NB4 (cell line): Measurements from ENCODE around the gene HS3ST1.
A peak's percentile ranks its signal among the peaks of the same experiment; 100 is the strongest.

ENCODE experiments used
- DNase-seq: peaks from one replicate; pipeline ENCODE4 v3.0.0; 2010; ENCODE audit warnings: low read depth
- H3K4me3 ChIP-seq: one replicate; pipeline ENCODE4 v1.5.1; 2011; ENCODE audit warnings: mild to moderate bottlenecking, low read depth, low read length, moderate library complexity
- MYC ChIP-seq: IDR thresholded peaks from 2 replicates; pipeline ENCODE4 v1.6.1; 2011; ENCODE audit warnings: low read depth, low read length
- POLR2A ChIP-seq: IDR thresholded peaks from 2 replicates; pipeline ENCODE4 v1.6.1; 2011; ENCODE audit warnings: mild to moderate bottlenecking; ENCODE audit not compliant: insufficient read length; ENCODE audit errors: extremely low read depth
- TF ChIP-seq, protein P1 (sequence below): IDR thresholded peaks from 2 replicates; pipeline ENCODE4 v1.6.1; 2011; ENCODE audit warnings: low read depth, low read length
- TF ChIP-seq, protein P2 (sequence below): IDR thresholded peaks from one replicate; pipeline ENCODE4 v1.5.1; 2012; ENCODE audit warnings: low read depth, low read length

The HS3ST1 gene

DNA sequence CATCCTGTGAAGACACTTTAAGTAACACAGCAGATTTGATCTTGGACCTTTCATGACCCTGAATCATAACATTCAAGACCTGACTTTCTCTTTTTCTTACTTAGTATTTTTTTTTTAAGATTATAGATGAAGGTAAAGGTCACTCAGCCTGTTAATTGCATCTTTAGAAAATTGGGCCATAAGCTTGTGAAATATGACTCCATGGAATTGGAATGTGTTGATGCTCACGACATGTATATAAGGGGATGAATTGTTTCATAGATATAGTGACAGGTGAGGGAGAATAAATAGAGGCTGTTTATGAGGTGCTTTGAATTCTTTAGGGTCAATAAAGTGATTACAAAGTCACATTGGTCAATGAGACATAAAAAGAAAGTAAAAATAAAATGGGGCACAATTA is 27.7 kb upstream of the HS3ST1 start:
- H3K4me3 ChIP-seq, result no peak overlapping the region
- DNase-seq, result no peak
- TF ChIP-seq, protein P1, sequence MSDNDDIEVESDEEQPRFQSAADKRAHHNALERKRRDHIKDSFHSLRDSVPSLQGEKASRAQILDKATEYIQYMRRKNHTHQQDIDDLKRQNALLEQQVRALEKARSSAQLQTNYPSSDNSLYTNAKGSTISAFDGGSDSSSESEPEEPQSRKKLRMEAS, result no peak
- TF ChIP-seq, protein P2, sequence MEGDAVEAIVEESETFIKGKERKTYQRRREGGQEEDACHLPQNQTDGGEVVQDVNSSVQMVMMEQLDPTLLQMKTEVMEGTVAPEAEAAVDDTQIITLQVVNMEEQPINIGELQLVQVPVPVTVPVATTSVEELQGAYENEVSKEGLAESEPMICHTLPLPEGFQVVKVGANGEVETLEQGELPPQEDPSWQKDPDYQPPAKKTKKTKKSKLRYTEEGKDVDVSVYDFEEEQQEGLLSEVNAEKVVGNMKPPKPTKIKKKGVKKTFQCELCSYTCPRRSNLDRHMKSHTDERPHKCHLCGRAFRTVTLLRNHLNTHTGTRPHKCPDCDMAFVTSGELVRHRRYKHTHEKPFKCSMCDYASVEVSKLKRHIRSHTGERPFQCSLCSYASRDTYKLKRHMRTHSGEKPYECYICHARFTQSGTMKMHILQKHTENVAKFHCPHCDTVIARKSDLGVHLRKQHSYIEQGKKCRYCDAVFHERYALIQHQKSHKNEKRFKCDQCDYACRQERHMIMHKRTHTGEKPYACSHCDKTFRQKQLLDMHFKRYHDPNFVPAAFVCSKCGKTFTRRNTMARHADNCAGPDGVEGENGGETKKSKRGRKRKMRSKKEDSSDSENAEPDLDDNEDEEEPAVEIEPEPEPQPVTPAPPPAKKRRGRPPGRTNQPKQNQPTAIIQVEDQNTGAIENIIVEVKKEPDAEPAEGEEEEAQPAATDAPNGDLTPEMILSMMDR, result no peak
- TF ChIP-seq POLR2A (no peak), MYC (no peak)

DNA sequence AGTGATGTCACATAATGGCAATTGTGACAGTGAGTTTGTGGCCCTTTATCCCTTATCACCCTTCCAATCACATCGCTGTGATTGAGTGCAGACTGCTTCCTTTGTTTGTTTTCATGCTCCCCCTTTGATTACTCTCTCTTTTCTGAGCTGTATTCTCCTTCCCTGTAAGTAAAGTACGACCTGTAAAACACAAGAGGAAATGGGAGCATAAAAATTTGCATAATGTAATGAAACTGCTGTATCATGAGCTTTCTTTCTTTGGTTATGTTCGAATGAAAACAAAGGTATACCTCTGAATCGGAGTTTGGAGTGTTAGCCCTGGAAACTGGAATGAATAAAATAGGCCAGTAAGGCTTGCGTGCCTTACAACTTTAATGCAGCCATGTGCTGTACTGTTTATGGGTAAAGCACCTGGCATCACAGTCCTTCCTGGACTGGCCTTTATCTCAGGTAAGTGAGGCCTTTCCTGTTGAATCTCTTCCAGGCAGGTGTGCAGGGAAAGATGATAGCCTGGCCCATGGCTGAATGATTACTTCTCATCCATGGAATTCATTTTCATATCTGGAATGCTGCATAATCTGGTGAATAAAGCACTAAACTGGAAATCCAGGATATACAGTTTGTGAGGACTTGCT is 26.6 kb upstream of the HS3ST1 start:
- H3K4me3 ChIP-seq, result no peak overlapping the region
- TF ChIP-seq MYC (no peak), POLR2A (no peak)
- TF ChIP-seq, protein P1, result no peak
- TF ChIP-seq, protein P2, result no peak
- no peak for DNase-seq

DNA sequence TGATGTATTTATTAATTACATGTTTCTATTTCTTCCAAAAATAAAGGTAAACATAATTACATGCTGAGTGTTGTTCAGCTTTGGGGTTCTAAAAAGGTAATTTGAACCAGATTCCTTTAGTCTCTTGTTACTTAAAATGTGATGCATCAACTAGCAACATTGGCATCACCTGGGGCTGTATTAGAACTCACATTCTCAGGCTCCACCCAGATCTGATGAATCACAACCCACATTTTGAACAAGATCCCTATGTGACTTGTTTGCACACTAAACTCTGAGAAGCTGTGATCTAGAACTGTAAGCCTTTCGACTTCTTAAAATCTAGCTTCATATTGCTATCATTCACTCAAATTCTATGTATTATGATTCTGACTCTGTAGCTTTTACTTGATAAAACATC is 23.0 kb upstream of the HS3ST1 start:
- no peak overlapping the region for H3K4me3 ChIP-seq
- no peak for DNase-seq
- TF ChIP-seq, protein P2, result no peak
- no peak for TF ChIP-seq POLR2A
- TF ChIP-seq, protein P1, result no peak
- TF ChIP-seq MYC, result no peak

DNA sequence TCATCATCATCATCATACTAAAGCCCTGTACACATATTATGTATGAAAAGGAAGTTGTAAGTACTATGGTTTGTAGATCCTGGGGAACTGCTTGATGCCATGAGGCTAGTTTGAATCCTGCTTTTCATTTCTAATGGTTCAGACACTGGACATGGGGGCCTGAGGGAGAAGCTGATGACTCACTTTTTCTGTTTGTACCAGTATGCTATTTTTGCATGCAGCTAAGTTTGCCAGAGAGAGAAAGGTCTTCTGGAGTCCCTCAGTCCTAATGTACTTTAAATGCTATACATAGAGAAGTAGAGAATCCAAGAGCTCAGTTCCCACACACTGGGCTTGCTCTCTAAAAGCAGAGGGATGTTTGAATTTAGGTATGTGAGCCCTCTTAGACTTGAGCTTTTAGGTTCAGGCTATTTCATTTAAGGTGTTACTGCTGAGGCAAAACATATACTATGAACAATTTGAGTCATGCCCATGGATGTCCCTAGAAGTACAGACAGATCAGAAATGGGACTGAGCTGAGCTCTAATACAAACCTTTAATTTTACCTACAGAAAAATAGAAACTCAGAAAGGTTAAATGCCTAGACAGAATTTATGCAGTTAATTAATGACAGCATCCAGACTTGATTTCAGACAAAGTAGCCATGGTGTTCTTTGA is 17.6 kb upstream of the HS3ST1 start:
- TF ChIP-seq POLR2A (no peak), MYC (no peak)
- TF ChIP-seq, protein P2, result no peak
- DNase-seq, result peak; percentile 10
- H3K4me3 ChIP-seq, result no peak overlapping the region

DNA sequence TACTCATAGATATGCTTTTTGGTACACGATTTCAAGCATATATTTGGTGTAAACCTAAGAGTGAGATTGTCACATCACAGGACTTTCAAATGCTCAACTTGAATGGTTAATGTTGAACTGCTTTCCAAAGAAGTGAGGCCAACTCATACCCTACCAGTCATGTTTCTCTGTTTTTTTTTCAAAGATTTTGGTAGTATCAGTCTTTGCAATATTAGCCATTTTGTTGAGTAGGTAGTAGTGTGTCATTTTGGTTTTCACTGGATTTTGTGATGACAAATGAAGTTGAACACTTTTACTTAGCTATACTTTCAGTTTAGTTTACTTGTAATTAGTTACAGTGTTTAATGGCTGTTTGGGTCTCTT is 12.5 kb upstream of the HS3ST1 start:
- no peak for DNase-seq
- TF ChIP-seq MYC, result no peak
- TF ChIP-seq, protein P1, result no peak
- TF ChIP-seq, protein P2, result no peak
- TF ChIP-seq POLR2A, result no peak
- H3K4me3 ChIP-seq, result no peak overlapping the region
